Right lobe of liver (tissue), 6 donors: Measurements from ENCODE around the gene APMAP. TPM values are rescaled to one million over a fixed set of nuclear protein-coding genes. Genes with fewer than 3 reads are reported as not detected.

Experiments used
- ATAC-seq, 4 donors: fragments of 200-7000 bp; cut with Tn5 transposase; one replicate each; pipeline ENCODE4 v1.9.1; 2020; ENCODE audit warnings: mild to moderate bottlenecking in 4 of 4, moderate library complexity in 4 of 4
- DNase-seq, 3 donors: peaks; one replicate each; pipeline ENCODE4 v3.0.0-alpha.2; 2020
- H3K27ac ChIP-seq, 3 donors: fragments of 200-600 bp; one replicate each; pipeline ENCODE4 v1.8.0; 2022
- H3K27me3 ChIP-seq, 2 donors: fragments of 200-600 bp; one replicate each; pipeline ENCODE4 v1.8.0; 2022
- H3K36me3 ChIP-seq, 4 donors: fragments of 200-600 bp; sonication (generic) in 1 of 4; one replicate each; pipeline versions ENCODE4 v1.5.1 to v1.8.0; 2017 to 2022; ENCODE audit warnings: control low read depth in 1 of 4
- H3K4me1 ChIP-seq, 4 donors: fragments of 200-600 bp; sonication (generic) in 1 of 4; one replicate each; pipeline versions ENCODE4 v1.5.1 to v1.8.0; 2017 to 2022; ENCODE audit warnings: control low read depth in 1 of 4
- H3K4me3 ChIP-seq, 3 donors: fragments of 200-600 bp; one replicate each; pipeline ENCODE4 v1.8.0; 2022
- H3K9me3 ChIP-seq, 4 donors: fragments of 200-600 bp; sonication (generic) in 1 of 4; one replicate each; pipeline versions ENCODE4 v1.5.1 to v1.8.0; 2017 to 2022; ENCODE audit warnings: control low read depth in 1 of 4
- POLR2A ChIP-seq: fragments of 450-650 bp; IDR thresholded peaks from one replicate; pipeline ENCODE4 v1.6.1; 2017; ENCODE audit warnings: antibody characterized with exemption, mild to moderate bottlenecking
- WGBS: methylation state at CpG from one replicate; pipeline ENCODE4 v1.1.6; 2018; ENCODE audit warnings: low coverage, low lambda C conversion rate; ENCODE audit not compliant: insufficient coverage; ENCODE audit errors: missing lambda C conversion rate; 5-methylcytosine and 5-hydroxymethylcytosine counted together
- intact Hi-C, 2 donors: fragments of 100-400 bp; cut with DNase I; formaldehyde crosslinking; loops; one replicate each; pipeline versions ENCODE4 v1.11.2 to v1.14.1; 2022
- total RNA-seq, 6 experiments: library from RNA; depleted of rRNA in 2 of 6; stranded (reverse); fragments of >200 nt in 2 of 6; fragmentation: NEBNext Ultra II Directional in 3 of 6; extraction: Animal tissue kit (Norgen Biotek cat#: 25700) in 3 of 6; gene quantifications; one replicate each; pipeline versions ENCODE4 v1.1.0 to v1.2.4, GENCODE V29; 2016 to 2023
- TF ChIP-seq, protein P1 (sequence below), 4 donors: fragments of 200-600 bp in 3 of 4; fragments of 450-650 bp in 1 of 4; IDR thresholded peaks; one replicate each; pipeline versions ENCODE4 v1.5.1 to v1.8.0; 2016 to 2022; ENCODE audit warnings: antibody characterized with exemption in 4 of 4, mild to moderate bottlenecking in 2 of 4
- donor health status: DM: no; HTN: yes; CAD: no.
- donor health status: DM: no; HTN: no; CAD: no.
- donor health status: DM: no; HTN: no; CAD: no.
- donor health status: DM: no; HTN: yes; CAD: no.
- donor health status: DM: no; HTN: yes; CAD: no.

Gene APMAP
- total RNA-seq, 6 experiments from 2014 or later: 130 to 210 (median 140) TPM

DNA sequence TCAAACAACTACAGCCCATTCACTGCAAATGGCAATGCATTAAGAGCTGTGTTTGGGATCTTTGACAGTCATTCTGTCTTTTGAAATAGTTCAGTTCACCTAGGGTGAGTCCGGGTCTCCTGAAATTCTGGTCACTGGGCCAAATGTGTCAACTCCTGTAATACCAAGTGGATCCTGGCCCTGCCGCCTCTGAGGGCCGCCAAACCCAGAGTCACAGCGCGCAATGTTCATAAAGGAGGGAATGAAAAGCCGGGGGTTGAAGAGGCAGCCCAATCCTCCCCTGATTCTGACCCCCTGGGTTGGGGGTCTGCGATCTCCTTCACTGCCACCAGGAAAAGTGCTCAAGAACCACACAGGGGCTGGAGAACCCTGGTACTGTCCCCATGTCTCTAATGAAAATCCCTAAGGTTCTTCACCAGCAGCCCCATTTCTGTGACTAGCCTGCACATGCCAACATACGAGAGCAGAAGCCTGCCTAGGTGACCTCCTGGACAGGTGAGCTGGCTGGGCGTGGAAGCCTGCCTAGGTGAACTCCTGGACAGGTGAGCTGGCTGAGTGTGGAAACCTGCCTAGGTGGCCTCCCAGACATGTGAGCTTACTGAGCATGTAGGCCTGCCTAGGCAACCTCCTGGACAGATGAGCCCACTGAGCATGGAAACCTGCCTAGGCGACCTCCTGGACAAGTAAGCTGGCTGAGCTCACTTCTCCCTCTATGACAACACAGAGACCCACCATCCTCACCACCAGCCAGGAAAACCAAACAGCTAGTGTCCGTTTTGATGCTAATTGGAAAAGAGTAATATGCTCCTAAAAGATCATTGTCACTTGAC lies 16.1 kb upstream of the APMAP start:
- DNase-seq (peak in 1 of 3 donors; percentile 72), ATAC-seq (peak in 2 of 4 donors; percentile 3 to 8)
- no peak for TF ChIP-seq POLR2A
- intact Hi-C loops: loop anchor here (5.0 kb wide), 1 partner anchor 39 kb away; no protein-coding TSS in a partner anchor
- WGBS: 44% methylated on average over 6 of the region's 11 CpGs
- Histone ChIP-seq H3K4me3 (no peak overlapping the region), H3K27me3 (no peaks in the 10 kb centered on the region), H3K27ac (no peak overlapping the region), H3K36me3 (peaks cover 0 to 6% (median 0%) of the 10 kb centered on the region in 4 donors), H3K4me1 (peaks cover 0 to 43% (median 9%) of the 10 kb centered on the region in 4 donors), H3K9me3 (no peaks in the 10 kb centered on the region)

GRCh38 chr20:25007491-25008305 lies 15.1 kb upstream of the APMAP start:
- no peak for ATAC-seq
- TF ChIP-seq, protein P1, sequence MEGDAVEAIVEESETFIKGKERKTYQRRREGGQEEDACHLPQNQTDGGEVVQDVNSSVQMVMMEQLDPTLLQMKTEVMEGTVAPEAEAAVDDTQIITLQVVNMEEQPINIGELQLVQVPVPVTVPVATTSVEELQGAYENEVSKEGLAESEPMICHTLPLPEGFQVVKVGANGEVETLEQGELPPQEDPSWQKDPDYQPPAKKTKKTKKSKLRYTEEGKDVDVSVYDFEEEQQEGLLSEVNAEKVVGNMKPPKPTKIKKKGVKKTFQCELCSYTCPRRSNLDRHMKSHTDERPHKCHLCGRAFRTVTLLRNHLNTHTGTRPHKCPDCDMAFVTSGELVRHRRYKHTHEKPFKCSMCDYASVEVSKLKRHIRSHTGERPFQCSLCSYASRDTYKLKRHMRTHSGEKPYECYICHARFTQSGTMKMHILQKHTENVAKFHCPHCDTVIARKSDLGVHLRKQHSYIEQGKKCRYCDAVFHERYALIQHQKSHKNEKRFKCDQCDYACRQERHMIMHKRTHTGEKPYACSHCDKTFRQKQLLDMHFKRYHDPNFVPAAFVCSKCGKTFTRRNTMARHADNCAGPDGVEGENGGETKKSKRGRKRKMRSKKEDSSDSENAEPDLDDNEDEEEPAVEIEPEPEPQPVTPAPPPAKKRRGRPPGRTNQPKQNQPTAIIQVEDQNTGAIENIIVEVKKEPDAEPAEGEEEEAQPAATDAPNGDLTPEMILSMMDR (IDR thresholded peaks at IDR 0.05): no peak
- TF ChIP-seq POLR2A: no peak
- no peak overlapping the region for H3K27ac ChIP-seq
- intact Hi-C loops: loop anchor here (5.0 kb wide), 1 partner anchor 40 kb away; no protein-coding TSS in a partner anchor
- peak in 1 of 3 donors; percentile 39 for DNase-seq
- H3K9me3 ChIP-seq: no peaks in the 10 kb centered on the region
- peaks cover 0 to 40% (median 9%) of the 10 kb centered on the region in 4 donors for H3K4me1 ChIP-seq
- 100% methylated on average over 1 of the region's 22 CpGs for WGBS
- H3K36me3 ChIP-seq: peaks cover 0 to 6% (median 0%) of the 10 kb centered on the region in 4 donors
- H3K27me3 ChIP-seq: no peaks in the 10 kb centered on the region
- H3K4me3 ChIP-seq: no peak overlapping the region

DNA sequence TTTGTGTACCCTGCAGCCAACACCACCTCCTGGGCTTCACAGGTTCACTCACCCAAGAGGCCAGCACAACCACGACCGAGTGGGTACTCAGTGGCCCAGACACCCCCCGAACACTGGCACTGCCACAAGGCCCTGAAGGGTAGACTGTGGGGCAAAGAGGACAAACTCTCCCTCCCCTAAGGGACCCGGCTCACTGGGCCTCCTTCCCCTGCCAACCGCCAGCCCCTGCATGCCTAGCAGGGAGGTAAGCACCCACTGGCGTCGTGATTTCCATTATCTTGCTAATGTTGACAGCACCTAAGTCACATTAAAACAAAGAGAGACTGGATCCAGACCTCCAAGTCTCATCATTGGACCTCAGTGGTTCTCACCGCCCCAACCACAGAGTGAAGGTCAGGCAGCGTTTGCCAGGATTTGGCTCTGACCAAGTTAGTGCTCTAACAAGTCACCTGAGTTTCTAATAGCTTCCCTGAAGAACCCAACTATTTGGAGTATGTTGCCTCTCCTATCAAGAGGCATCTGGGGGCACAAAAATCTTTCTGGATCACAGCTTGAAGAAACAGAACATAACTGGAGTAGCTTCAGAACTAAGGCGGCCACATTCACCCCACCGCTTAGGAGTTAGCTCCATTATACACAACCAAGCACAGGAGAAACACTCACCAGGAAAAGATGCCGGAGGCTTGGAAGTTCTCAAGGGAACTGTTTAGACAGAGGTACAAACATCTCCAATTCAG lies 14.0 kb upstream of the APMAP start:
- no peak overlapping the region for H3K4me3 ChIP-seq
- peak in 1 of 3 donors; percentile 31 for DNase-seq
- H3K9me3 ChIP-seq: no peaks in the 10 kb centered on the region
- no peak for TF ChIP-seq POLR2A
- TF ChIP-seq, protein P1 (IDR thresholded peaks at IDR 0.05): no peak
- ATAC-seq: no peak
- H3K27me3 ChIP-seq: no peaks in the 10 kb centered on the region
- intact Hi-C loops: loop anchor here (5.0 kb wide), 1 partner anchor 41 kb away; no protein-coding TSS in a partner anchor
- H3K4me1 ChIP-seq: peaks cover 0 to 29% (median 4%) of the 10 kb centered on the region in 4 donors
- peaks cover 0 to 6% (median 0%) of the 10 kb centered on the region in 4 donors for H3K36me3 ChIP-seq
- WGBS: 96% methylated on average over 4 of the region's 12 CpGs
- H3K27ac ChIP-seq: no peak overlapping the region

- ATAC-seq: no peak
- no peaks in the 10 kb centered on the region for H3K9me3 ChIP-seq
- peak in 1 of 3 donors; percentile 32 for DNase-seq
- no peak for TF ChIP-seq POLR2A
- TF ChIP-seq, protein P1 (IDR thresholded peaks at IDR 0.05): no peak
- H3K36me3 ChIP-seq: peaks cover 0 to 6% (median 0%) of the 10 kb centered on the region in 4 donors
- H3K4me1 ChIP-seq: peaks cover 0 to 23% (median 0%) of the 10 kb centered on the region in 4 donors
- intact Hi-C loops: loop anchor here (5.0 kb wide), 1 partner anchor 42 kb away; no protein-coding TSS in a partner anchor
- H3K4me3 ChIP-seq: no peak overlapping the region
- no peak overlapping the region for H3K27ac ChIP-seq
- no peaks in the 10 kb centered on the region for H3K27me3 ChIP-seq
- WGBS: 58% methylated on average over 3 of the region's 8 CpGs
Measured at GRCh38 chr20:25005661-25006060, 13.1 kb upstream of the APMAP start.
